Heart left ventricle (tissue), 13 donors: ENCODE measurements around the gene DNAAF3.

ENCODE experiments used
- POLR2A ChIP-seq, 2 donors: fragments of 450-650 bp; IDR thresholded peaks; one replicate each; pipeline ENCODE4 v1.6.1; 2017; ENCODE audit warnings: antibody characterized with exemption in 2 of 2, mild to moderate bottlenecking in 2 of 2, moderate library complexity in 2 of 2
- TF ChIP-seq, protein P1 (sequence below), 12 donors: fragments of 200-600 bp; sonication (generic) in 4 of 12; IDR thresholded peaks; one replicate each; pipeline versions ENCODE4 v1.5.0 to v1.8.0; 2018 to 2022; ENCODE audit warnings: antibody characterized with exemption in 12 of 12, mild to moderate bottlenecking in 5 of 12
- donor health status: ischemic (EF 13 %, LVEDD 7.1; RV severe dilation, severe dysfunction).
- donor health status: DM: no; HTN: yes; CAD: no.
- donor health status: DM: no; HTN: no; CAD: no.
- donor health status: ischemic (EF 25% LVEDD 6.9; RV normal size, moderate dysfunction).
- donor health status: ischemic (EF 25% LVEDD 5.7; RV mildly dilated, moderate dysfunction).
- donor health status: ischemic (EF 35%, LVEDD 5.7; RV mildly dilated, moderate dysfunction).
- donor health status: nonischemic (EF 11% LVEDD 7.7; RV severe dilation, severe dysfunction).
- donor health status: DM: yes; HTN: yes; CAD: no.
- donor health status: PGD.
- donor health status: ischemic (EF 29% LVEDD 5.4; RV normal size, mild dysfunction).
- donor health status: nonischemic (EF 23%, LVEDD 6.1; RV moderate dilation, normal function).

DNA sequence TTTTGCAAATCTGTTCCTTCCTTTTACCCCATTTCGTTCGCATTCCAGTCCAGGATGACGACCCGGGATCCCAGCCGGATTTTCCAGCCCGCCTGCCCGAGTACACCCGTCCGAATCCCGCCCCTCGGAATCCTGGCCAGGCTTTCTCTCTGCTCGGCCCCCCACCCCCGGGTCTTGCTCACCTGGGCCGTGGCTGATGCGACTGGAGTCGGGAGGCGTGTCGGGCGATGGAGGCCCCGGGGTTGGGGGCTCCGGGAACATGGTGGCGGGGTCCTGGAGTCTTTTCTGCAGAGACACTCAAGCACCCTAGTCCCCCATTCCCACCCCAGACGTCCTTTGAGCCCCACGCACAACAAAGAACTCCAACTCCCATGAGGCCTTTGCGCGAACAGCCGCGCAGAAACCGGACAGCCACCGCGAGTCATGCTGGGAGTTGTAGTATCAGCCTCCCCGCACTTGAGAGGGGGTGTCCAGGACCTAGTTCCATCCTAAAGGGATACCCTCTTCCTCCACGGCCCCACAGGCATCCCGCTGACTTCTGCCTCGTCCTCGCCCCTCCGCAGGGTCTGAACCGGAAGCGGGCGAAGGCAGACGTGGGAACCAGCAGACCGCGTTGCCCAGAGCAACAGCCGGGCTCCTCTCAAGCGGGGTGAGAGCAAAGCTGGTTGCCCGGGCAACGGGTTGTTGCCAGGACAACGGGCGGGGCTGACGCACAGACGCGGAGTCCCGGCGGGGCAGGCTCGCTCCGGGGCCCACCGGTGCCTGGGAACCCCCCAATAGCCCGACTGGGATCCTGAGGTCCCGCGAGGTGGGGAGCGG is 12.6 kb upstream of the DNAAF3 start:
- TF ChIP-seq, protein P1, sequence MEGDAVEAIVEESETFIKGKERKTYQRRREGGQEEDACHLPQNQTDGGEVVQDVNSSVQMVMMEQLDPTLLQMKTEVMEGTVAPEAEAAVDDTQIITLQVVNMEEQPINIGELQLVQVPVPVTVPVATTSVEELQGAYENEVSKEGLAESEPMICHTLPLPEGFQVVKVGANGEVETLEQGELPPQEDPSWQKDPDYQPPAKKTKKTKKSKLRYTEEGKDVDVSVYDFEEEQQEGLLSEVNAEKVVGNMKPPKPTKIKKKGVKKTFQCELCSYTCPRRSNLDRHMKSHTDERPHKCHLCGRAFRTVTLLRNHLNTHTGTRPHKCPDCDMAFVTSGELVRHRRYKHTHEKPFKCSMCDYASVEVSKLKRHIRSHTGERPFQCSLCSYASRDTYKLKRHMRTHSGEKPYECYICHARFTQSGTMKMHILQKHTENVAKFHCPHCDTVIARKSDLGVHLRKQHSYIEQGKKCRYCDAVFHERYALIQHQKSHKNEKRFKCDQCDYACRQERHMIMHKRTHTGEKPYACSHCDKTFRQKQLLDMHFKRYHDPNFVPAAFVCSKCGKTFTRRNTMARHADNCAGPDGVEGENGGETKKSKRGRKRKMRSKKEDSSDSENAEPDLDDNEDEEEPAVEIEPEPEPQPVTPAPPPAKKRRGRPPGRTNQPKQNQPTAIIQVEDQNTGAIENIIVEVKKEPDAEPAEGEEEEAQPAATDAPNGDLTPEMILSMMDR (IDR thresholded peaks at IDR 0.05): no peak
- TF ChIP-seq POLR2A (IDR thresholded peaks at IDR 0.05): no peak
